Prostate gland (tissue), 2 donors: ENCODE data around the gene OSBPL9.

Source experiments
- POLR2A ChIP-seq: fragments of 450-650 bp; IDR thresholded peaks from one replicate; pipeline ENCODE4 v1.6.1; 2016; ENCODE audit warnings: antibody characterized with exemption, mild to moderate bottlenecking
- TF ChIP-seq, protein P1 (sequence below), 4 experiments: fragments of 200-600 bp in 2 of 4; fragments of 450-650 bp in 2 of 4; sonication (generic) in 2 of 4; IDR thresholded peaks; 1 replicate in 3 of 4; 2 replicates in 1 of 4; pipeline ENCODE4 v1.5.1; 2016 to 2019; ENCODE audit warnings: antibody characterized with exemption in 4 of 4, mild to moderate bottlenecking in 2 of 4, moderate library complexity in 2 of 4

DNA sequence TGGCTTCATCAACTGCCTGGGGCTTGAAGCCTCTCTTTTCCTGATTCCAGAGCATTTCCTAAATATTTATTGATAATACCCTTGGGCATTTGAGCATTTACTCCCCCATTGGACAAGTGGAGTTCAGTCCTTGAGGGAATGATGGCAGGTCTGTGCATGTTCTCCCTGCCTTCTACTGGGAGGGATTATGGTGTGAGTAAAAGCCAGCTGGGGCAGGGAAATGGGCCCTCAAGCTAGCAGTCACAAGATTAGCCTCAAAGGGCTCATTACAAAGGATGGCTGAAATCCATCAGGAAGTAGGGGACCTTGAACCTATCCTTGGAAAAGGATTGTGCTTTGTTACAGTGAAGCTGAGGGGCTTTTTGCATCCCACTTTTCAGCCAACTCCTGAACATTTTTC is 24.2 kb upstream of the OSBPL9 start:
- TF ChIP-seq, protein P1, sequence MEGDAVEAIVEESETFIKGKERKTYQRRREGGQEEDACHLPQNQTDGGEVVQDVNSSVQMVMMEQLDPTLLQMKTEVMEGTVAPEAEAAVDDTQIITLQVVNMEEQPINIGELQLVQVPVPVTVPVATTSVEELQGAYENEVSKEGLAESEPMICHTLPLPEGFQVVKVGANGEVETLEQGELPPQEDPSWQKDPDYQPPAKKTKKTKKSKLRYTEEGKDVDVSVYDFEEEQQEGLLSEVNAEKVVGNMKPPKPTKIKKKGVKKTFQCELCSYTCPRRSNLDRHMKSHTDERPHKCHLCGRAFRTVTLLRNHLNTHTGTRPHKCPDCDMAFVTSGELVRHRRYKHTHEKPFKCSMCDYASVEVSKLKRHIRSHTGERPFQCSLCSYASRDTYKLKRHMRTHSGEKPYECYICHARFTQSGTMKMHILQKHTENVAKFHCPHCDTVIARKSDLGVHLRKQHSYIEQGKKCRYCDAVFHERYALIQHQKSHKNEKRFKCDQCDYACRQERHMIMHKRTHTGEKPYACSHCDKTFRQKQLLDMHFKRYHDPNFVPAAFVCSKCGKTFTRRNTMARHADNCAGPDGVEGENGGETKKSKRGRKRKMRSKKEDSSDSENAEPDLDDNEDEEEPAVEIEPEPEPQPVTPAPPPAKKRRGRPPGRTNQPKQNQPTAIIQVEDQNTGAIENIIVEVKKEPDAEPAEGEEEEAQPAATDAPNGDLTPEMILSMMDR (IDR thresholded peaks at IDR 0.05) = no peak
- TF ChIP-seq POLR2A = no peak
